HG03095 (cell line): ENCODE results near the gene TICRR.

ENCODE experiments used
- ATAC-seq: cut with Tn5 transposase; IDR thresholded peaks from one replicate; pipeline ENCODE4 v1.9.1; 2021; ENCODE audit warnings: moderate library complexity; ENCODE audit not compliant: unreplicated experiment

TICRR gene

GRCh38 chr15:89628806-89629715 lies 53.8 kb downstream of the TICRR start:
- ATAC-seq = no peak

GRCh38 chr15:89629829-89630228 lies 54.6 kb downstream of the TICRR start:
- no peak for ATAC-seq

GRCh38 chr15:89630260-89630659 lies 55.0 kb downstream of the TICRR start:
- no peak for ATAC-seq

GRCh38 chr15:89630974-89631901 lies 56.0 kb downstream of the TICRR start:
- no peak for ATAC-seq

- no peak for ATAC-seq
These were observed 56.6 kb downstream of the TICRR start for GRCh38 chr15:89631902-89632264.

- no peak for ATAC-seq
These were observed 57.5 kb downstream of the TICRR start for GRCh38 chr15:89632563-89633430.

- ATAC-seq = no peak
These were observed 58.3 kb downstream of the TICRR start for GRCh38 chr15:89633585-89633984.

GRCh38 chr15:89640245-89640644 lies 65.0 kb downstream of the TICRR start:
- no peak for ATAC-seq

- no peak for ATAC-seq
These were observed 65.8 kb downstream of the TICRR start for GRCh38 chr15:89641053-89641452.

- ATAC-seq = no peak
These were observed 66.8 kb downstream of the TICRR start for GRCh38 chr15:89642106-89642505.

GRCh38 chr15:89645680-89646079 lies 70.4 kb downstream of the TICRR start:
- no peak for ATAC-seq

- ATAC-seq = no peak
These were observed 71.3 kb downstream of the TICRR start for GRCh38 chr15:89646416-89647141.

- ATAC-seq = no peak
These were observed 72.1 kb downstream of the TICRR start for GRCh38 chr15:89647191-89647851.

GRCh38 chr15:89648106-89649012 lies 73.1 kb downstream of the TICRR start:
- no peak for ATAC-seq

- ATAC-seq = no peak
These were observed 73.8 kb downstream of the TICRR start for GRCh38 chr15:89649013-89649625.

- ATAC-seq = no peak
These were observed 74.4 kb downstream of the TICRR start for GRCh38 chr15:89649716-89650115.

GRCh38 chr15:89652131-89652530 lies 76.9 kb downstream of the TICRR start:
- ATAC-seq = no peak

GRCh38 chr15:89652666-89653065 lies 77.4 kb downstream of the TICRR start:
- no peak for ATAC-seq
